GM18870 (cell line): ENCODE results near the gene PEX14.

Experiments used
- ATAC-seq: cut with Tn5 transposase; IDR thresholded peaks from one replicate; pipeline ENCODE4 v1.9.1; 2021; ENCODE audit warnings: moderate library complexity; ENCODE audit not compliant: unreplicated experiment

Gene PEX14

GRCh38 chr1:10538646-10539355 is 64.1 kb downstream of the PEX14 start:
- ATAC-seq: no peak

GRCh38 chr1:10539411-10540043 is 64.8 kb downstream of the PEX14 start:
- no peak for ATAC-seq

GRCh38 chr1:10540277-10541005 is 65.7 kb downstream of the PEX14 start:
- no peak for ATAC-seq

- no peak for ATAC-seq
Measured at GRCh38 chr1:10541286-10541685, 66.5 kb downstream of the PEX14 start.

- no peak for ATAC-seq
Measured at GRCh38 chr1:10544239-10544638, 69.5 kb downstream of the PEX14 start.

- no peak for ATAC-seq
Measured at GRCh38 chr1:10546896-10547295, 72.1 kb downstream of the PEX14 start.

- no peak for ATAC-seq
Measured at GRCh38 chr1:10549904-10550664, 75.3 kb downstream of the PEX14 start.

- no peak for ATAC-seq
Measured at GRCh38 chr1:10553118-10553517, 78.4 kb downstream of the PEX14 start.

GRCh38 chr1:10555635-10556429 is 81.1 kb downstream of the PEX14 start:
- no peak for ATAC-seq

- ATAC-seq: no peak
Measured at GRCh38 chr1:10556430-10557005, 81.8 kb downstream of the PEX14 start.

- ATAC-seq: no peak
Measured at GRCh38 chr1:10557714-10558113, 83.0 kb downstream of the PEX14 start.

- ATAC-seq: no peak
Measured at GRCh38 chr1:10559386-10559785, 84.6 kb downstream of the PEX14 start.

- no peak for ATAC-seq
Measured at GRCh38 chr1:10561497-10561896, 86.7 kb downstream of the PEX14 start.

GRCh38 chr1:10561955-10562354 is 87.2 kb downstream of the PEX14 start:
- no peak for ATAC-seq

GRCh38 chr1:10564063-10564462 is 89.3 kb downstream of the PEX14 start:
- no peak for ATAC-seq

- ATAC-seq: no peak
Measured at GRCh38 chr1:10569531-10569930, 94.8 kb downstream of the PEX14 start.

- no peak for ATAC-seq
Measured at GRCh38 chr1:10575616-10576015, 100.9 kb downstream of the PEX14 start.

- ATAC-seq: no peak
Measured at GRCh38 chr1:10578070-10578469, 103.3 kb downstream of the PEX14 start.

- ATAC-seq: no peak
Measured at GRCh38 chr1:10583641-10584040, 108.9 kb downstream of the PEX14 start.

- ATAC-seq: no peak
Measured at GRCh38 chr1:10585242-10585641, 110.5 kb downstream of the PEX14 start.
